GM21381 (cell line): Measurements from ENCODE around the gene ABLIM2.
A peak's percentile ranks its signal among the peaks of the same experiment; 100 is the strongest.

Experiments used
- ATAC-seq: cut with Tn5 transposase; IDR thresholded peaks from one replicate; pipeline ENCODE4 v1.9.1; 2021; ENCODE audit warnings: mild to moderate bottlenecking, moderate library complexity; ENCODE audit not compliant: unreplicated experiment

Gene ABLIM2

GRCh38 chr4:7968262-7968896, 190.2 kb downstream of the ABLIM2 start:
- no peak for ATAC-seq

GRCh38 chr4:7967501-7968261, 190.9 kb downstream of the ABLIM2 start:
- no peak for ATAC-seq

DNA sequence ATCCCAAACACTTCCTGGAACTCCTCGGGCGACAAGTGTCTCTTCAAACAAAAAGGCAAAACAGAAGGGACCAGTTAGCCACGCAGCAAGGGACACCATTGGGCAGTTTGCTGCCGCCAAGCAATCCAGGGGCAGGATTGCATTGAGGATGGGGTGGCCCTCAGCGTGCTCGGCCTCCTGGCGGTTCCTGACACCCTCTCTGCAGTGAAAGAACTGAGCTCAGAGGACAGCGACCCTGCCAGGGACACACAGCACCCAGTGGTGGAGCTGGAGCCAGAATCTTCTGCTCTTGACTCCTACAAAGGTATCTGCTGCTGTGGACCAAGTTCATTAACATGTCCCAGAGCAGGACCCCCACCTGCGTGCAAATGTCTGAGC, 191.6 kb downstream of the ABLIM2 start:
- ATAC-seq: no peak

- no peak for ATAC-seq
Measured at GRCh38 chr4:7966281-7967062, 192.1 kb downstream of the ABLIM2 start.

DNA sequence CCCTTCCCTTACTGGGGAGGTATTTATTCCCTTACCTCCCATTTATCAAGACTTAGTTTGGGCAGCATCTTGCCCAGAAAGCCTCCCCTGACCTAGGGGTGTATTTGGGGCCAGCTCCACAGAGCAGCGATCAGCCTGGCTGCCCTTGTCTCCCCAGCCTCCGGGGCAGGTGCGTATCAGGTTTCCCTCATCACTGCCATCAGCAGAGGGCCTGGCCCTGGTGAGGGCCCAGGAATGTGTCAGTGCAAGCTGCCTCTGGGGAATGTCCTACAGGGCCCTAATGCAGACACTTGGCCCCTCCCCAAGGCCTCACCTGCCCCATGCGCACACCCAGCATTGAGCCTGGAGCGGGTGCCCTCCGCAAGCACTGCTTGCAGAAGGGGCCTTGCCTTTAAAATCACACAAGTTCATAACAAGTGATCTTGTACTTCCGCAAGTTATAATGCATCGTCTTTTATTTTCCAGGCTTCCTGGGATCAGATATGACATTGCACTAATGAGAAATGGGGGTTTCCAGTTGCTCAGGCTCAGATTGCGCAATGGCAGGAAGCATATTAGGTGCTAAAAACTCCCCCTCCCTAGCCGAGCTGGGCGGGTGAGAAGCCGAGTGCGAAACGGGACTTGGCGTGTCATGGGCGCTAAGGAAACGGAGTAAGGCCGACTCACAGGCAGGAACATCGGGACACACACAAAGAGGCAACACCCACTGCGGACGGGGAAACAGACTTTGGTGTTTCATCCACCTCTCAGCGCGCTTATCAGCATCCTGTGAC, 193.5 kb downstream of the ABLIM2 start:
- ATAC-seq: no peak

- ATAC-seq: no peak
Measured at GRCh38 chr4:7964459-7964858, 194.2 kb downstream of the ABLIM2 start.

DNA sequence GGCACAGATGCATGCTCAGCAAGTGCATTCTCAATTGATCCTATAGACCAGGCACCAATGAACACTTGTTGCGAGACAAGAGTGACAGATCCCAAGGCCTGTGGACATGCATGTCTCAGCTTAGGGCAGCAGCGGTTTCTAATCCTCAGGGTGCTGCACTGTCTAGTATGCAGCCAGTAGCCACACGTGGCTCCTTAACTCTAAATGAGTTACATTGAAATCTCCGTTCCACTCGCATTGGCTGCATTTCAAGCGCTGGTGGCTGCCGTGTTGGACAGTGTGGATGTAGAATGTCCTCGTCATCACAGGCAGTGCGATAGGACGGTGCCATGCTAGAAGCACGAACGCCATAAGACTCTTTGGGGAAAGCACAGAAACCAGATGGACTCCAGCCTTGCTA, 194.9 kb downstream of the ABLIM2 start:
- no peak for ATAC-seq

- no peak for ATAC-seq
Measured at GRCh38 chr4:7962609-7963508, 195.8 kb downstream of the ABLIM2 start.

GRCh38 chr4:7960790-7961655, 197.6 kb downstream of the ABLIM2 start:
- peak; percentile 47 for ATAC-seq

DNA sequence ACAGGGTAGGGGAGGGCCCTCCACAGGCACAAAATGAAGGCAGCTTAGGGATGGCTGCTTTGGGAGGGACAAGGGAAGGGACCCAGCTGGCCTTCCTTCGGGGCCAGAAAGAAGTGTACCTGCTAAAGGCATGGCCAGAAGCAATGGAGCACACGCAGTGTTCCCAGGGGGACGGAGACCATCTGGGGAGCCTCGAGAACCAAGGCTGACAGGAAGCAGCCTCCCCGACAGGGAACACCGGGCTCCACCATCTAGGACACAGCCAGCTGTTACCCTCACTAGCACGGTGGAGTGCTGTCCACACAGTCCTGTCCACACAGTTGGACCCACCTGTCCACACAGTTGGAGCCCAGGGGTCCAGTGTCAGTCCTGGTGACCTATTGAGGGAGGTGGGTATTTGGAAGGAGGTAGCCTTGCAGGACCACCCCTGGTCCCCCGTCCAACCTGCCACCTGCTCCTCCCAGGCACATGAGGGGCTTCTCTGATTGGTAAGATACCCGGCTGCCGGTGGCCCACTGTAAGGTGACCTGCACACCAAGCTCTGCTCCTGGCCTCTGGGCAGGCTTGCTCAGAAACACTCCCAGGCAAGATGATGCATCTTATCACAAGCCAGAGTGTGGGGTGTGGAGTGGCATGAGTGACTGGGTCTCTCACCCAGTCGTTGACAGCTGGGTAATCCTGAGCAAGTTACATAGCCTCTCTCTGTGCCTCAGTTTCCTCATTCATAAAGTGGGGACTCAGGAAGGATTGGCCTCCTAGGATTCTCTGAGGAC, 198.4 kb downstream of the ABLIM2 start:
- ATAC-seq: no peak

DNA sequence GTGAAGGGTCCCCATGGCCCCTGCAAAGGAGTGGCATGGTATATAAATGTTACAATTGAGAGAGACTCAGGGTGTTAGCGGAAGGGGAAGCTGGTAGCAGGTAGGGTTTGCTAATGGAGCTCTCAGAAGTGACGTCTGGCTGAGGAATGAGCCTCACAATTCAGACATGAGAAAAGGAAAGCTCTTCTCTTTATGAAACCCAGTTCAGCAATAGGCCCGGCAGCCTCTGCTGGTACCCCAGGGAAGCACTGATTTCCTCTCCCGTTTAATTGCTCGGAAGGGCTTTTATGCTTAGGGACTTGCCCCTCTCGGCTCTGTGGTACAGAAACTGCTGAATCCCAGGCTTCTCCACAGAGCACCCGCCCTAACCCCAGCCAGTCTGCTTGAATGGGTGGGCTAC, 199.5 kb downstream of the ABLIM2 start:
- no peak for ATAC-seq

GRCh38 chr4:7956934-7957656, 201.5 kb downstream of the ABLIM2 start:
- no peak for ATAC-seq

DNA sequence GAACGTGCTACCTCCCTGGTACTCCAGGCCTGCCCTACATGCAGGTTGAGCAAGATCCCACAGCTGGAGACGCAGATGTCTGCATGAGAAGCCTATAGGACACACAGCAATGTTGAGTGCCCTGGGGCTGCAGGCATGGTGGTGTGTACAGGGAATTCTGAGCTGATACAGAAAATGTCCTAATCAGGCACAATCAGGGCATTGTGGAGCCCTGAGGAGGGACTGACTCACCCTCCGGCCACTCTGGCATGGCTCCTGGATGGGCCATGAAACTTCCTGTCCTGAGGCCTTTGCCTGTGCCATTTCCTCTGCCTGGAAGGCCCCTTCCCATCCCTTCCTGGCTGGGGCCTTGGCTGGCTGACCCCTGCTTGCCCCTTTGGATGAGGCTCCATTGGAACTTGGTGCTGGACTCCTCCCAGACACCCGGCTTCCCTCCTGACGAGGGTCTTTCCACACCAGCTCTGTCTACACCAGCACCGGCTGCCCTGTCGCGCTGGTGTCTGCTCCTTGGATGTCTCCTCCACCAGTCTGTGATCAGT, 202.3 kb downstream of the ABLIM2 start:
- no peak for ATAC-seq

GRCh38 chr4:7955393-7955792, 203.2 kb downstream of the ABLIM2 start:
- ATAC-seq: no peak

- no peak for ATAC-seq
Measured at GRCh38 chr4:7952615-7953014, 206.0 kb downstream of the ABLIM2 start.

DNA sequence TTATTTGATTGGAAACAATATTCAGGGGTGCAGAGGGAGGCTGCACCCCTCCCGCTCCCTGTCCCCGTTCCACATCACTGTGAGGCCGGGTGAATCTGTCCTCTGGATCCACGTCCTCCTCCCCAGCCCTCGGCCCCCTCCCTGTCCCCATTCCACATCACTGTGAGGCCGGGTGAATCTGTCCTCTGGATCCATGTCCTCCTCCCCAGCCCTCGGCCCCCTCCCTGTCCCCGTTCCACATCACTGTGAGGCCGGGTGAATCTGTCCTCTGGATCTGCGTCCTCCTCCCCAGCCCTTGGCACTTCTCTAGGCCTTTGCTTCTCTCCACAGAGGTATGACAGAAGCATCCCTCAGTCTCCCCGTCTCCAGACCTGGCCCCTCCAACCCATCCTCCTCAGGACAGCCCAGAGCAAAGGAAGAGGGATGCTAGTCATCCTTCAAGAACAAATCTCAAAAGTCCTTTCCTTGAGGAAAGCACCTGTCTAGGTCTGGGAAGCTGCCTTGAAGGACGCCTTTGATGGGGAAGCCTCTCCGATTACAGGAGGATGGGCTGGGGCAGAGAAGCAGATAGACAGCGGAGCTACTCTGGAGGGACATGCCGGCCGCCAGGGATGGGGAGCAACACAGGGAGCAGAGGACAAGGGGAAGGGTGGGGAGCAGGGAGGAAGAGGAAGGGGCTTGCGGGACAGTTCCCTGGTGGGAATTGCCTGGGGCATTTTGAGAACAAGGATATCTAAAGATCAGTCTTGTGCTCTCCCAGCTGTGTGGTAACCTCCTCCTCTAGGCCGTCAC, 208.1 kb downstream of the ABLIM2 start:
- no peak for ATAC-seq

DNA sequence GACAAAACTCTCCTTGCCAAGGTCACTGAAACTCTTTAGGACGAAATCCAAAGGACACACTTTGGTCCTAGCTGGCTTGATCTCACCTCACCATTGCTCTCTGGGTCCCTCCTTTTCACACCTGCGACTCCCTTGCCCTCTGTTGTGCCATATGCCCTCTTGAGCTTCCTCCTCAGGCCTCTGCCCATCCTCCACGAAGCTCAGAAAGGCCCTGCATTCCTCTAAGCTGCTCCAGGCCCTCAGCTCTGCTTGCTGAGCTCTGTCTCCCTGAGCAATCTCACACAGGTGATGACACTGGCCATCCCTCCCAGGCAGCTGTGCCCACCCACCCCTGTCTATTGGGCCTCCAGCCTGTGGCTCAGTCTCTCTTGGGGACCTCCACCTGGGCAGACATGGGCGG, 208.9 kb downstream of the ABLIM2 start:
- no peak for ATAC-seq
